Chondrocyte (in vitro differentiated cells): ENCODE data around the gene GPC3. TPM values are rescaled to one million over a fixed set of nuclear protein-coding genes. Genes with fewer than 3 reads are reported as not detected.

Experiments
- DNase-seq: peaks from one replicate; pipeline ENCODE4 v3.0.0; 2021; ENCODE audit warnings: mixed read lengths, low spot score
- H3K27ac Mint-ChIP-seq: one replicate; pipeline ENCODE4 v1.8.0; 2021; ENCODE audit warnings: mild to moderate bottlenecking, moderate library complexity, mixed read lengths; ENCODE audit not compliant: unreplicated experiment
- H3K27me3 Mint-ChIP-seq: 2 replicates; pipeline ENCODE4 v1.8.0; 2021; ENCODE audit warnings: low read depth, mixed read lengths
- H3K36me3 Mint-ChIP-seq: 2 replicates; pipeline ENCODE4 v1.8.0; 2021; ENCODE audit warnings: low read depth, mixed read lengths
- H3K4me1 Mint-ChIP-seq: 2 replicates; pipeline ENCODE4 v1.8.0; 2021; ENCODE audit warnings: low read depth, mild to moderate bottlenecking, mixed read lengths
- H3K4me3 Mint-ChIP-seq: one replicate; pipeline ENCODE4 v1.8.0; 2021; ENCODE audit warnings: mild to moderate bottlenecking, moderate library complexity, mixed read lengths; ENCODE audit not compliant: unreplicated experiment
- H3K9me3 Mint-ChIP-seq: 2 replicates; pipeline ENCODE4 v1.8.0; 2021; ENCODE audit warnings: low read depth, mixed read lengths
- CTCF ChIP-seq: fragments of 200-600 bp; sonication (generic); IDR thresholded peaks from 2 replicates; pipeline ENCODE4 v1.5.0; 2021; ENCODE audit warnings: antibody characterized with exemption, mild to moderate bottlenecking, moderate library complexity
- total RNA-seq: library from RNA; stranded (reverse); gene quantifications from 3 replicates; pipeline ENCODE4 v1.2.1, GENCODE V29; 2021

GPC3 gene
- total RNA-seq, 1 donor from 2014 or later, result 1.9 TPM

GRCh38 chrX:133609166-133609565 is 376.2 kb downstream of the GPC3 start:
- DNase-seq, result no peak
- Mint-ChIP-seq H3K36me3 (peaks cover 5% of the 10 kb centered on the region), H3K4me3 (no peak overlapping the region), H3K4me1 (peaks cover 70% of the 10 kb centered on the region), H3K27me3 (no peaks in the 10 kb centered on the region), H3K27ac (peak overlapping the region; percentile 81), H3K9me3 (peaks cover 14% of the 10 kb centered on the region)
- TF ChIP-seq CTCF, result no peak

- no peaks in the 10 kb centered on the region for H3K36me3 Mint-ChIP-seq
- peaks cover 73% of the 10 kb centered on the region for H3K4me1 Mint-ChIP-seq
- TF ChIP-seq CTCF, result no peak
- no peak for DNase-seq
- H3K27me3 Mint-ChIP-seq, result no peaks in the 10 kb centered on the region
- peak overlapping the region; percentile 81 for H3K27ac Mint-ChIP-seq
- H3K4me3 Mint-ChIP-seq, result no peak overlapping the region
- H3K9me3 Mint-ChIP-seq, result peaks cover 8% of the 10 kb centered on the region
These were observed 377.0 kb downstream of the GPC3 start for GRCh38 chrX:133608406-133608805.

- peaks cover 66% of the 10 kb centered on the region for H3K4me1 Mint-ChIP-seq
- TF ChIP-seq CTCF, result no peak
- H3K9me3 Mint-ChIP-seq, result peaks cover 8% of the 10 kb centered on the region
- H3K36me3 Mint-ChIP-seq, result no peaks in the 10 kb centered on the region
- no peaks in the 10 kb centered on the region for H3K27me3 Mint-ChIP-seq
- DNase-seq, result no peak
- H3K4me3 Mint-ChIP-seq, result no peak overlapping the region
- peak overlapping the region; percentile 81 for H3K27ac Mint-ChIP-seq
These were observed 377.7 kb downstream of the GPC3 start for GRCh38 chrX:133607419-133608348.

GRCh38 chrX:133606990-133607389 is 378.4 kb downstream of the GPC3 start:
- Mint-ChIP-seq H3K27me3 (no peaks in the 10 kb centered on the region), H3K27ac (no peak overlapping the region), H3K9me3 (peaks cover 5% of the 10 kb centered on the region), H3K4me3 (no peak overlapping the region), H3K36me3 (no peaks in the 10 kb centered on the region), H3K4me1 (peaks cover 59% of the 10 kb centered on the region)
- TF ChIP-seq CTCF, result no peak
- no peak for DNase-seq

GRCh38 chrX:133604801-133605200 is 380.6 kb downstream of the GPC3 start:
- Mint-ChIP-seq H3K9me3 (peaks cover 1% of the 10 kb centered on the region), H3K4me1 (peaks cover 55% of the 10 kb centered on the region), H3K36me3 (no peaks in the 10 kb centered on the region), H3K4me3 (no peak overlapping the region), H3K27ac (no peak overlapping the region), H3K27me3 (no peaks in the 10 kb centered on the region)
- TF ChIP-seq CTCF, result no peak
- DNase-seq, result no peak
